Measurements from ENCODE around the gene STXBP1.

STXBP1 gene

DNA sequence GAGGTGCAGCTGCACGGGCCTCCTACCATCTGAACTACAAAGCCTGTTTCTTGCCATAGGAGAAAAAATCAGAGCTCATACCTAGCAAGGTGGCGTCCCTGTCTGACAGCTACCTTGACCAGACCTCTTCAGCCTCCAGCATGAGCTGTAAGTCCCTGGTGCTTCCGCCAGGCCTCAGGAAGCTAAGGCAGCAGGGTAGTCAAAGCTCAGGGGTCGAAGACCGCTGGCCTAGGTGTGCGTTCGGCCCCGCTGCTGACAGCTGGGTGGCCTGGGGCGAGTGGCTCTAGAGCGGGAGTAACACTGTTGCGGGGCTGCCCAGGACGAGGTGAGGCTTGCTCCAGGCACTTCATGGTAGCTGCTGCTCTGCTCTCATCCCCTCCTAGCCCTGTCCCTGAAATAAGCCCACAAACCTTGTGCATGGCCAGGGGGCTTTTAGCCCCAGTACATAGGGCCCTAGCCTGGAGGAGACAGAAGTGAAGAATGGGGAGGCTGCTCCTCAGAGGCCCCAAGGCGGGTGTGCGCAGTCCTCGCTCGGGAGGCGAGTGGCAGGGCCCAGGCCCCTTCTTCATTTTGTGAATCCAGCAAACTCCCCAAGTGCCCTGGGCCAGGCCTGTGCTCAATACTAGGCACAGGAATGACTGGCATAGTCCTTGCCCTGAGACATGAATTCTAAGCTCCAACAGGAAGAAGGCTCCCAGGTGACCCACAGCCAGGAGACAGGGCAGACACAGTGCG, 117.6 kb downstream of the STXBP1 start:
- H3K4me3 ChIP-seq (ENCODE audit: low read depth, low read length, poor library complexity, severe bottlenecking): no peak overlapping the region
- H3F3A ChIP-seq (ENCODE audit: insufficient read depth, low read length): no peaks in the 10 kb centered on the region
- H2AFZ ChIP-seq (ENCODE audit: low read length): no peak overlapping the region
- no peaks in the 10 kb centered on the region for H3K9me3 ChIP-seq (ENCODE audit: low read length)
- H3K9me2 ChIP-seq (ENCODE audit: low read depth, low read length): no peaks in the 10 kb centered on the region
- no peak overlapping the region for H3K4me2 ChIP-seq (ENCODE audit: low read length)
- peaks cover 6% of the 10 kb centered on the region for H3K4me1 ChIP-seq (ENCODE audit: insufficient read depth, low read length, severe bottlenecking)
- no peaks in the 10 kb centered on the region for H3K79me2 ChIP-seq (ENCODE audit: insufficient read depth, low read length)
- TF ChIP-seq EZH2 (IDR thresholded peaks at IDR 0.05; ENCODE audit: borderline replicate concordance, low read length): no peak
- TF ChIP-seq, protein P1, sequence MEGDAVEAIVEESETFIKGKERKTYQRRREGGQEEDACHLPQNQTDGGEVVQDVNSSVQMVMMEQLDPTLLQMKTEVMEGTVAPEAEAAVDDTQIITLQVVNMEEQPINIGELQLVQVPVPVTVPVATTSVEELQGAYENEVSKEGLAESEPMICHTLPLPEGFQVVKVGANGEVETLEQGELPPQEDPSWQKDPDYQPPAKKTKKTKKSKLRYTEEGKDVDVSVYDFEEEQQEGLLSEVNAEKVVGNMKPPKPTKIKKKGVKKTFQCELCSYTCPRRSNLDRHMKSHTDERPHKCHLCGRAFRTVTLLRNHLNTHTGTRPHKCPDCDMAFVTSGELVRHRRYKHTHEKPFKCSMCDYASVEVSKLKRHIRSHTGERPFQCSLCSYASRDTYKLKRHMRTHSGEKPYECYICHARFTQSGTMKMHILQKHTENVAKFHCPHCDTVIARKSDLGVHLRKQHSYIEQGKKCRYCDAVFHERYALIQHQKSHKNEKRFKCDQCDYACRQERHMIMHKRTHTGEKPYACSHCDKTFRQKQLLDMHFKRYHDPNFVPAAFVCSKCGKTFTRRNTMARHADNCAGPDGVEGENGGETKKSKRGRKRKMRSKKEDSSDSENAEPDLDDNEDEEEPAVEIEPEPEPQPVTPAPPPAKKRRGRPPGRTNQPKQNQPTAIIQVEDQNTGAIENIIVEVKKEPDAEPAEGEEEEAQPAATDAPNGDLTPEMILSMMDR (IDR thresholded peaks at IDR 0.05; ENCODE audit: low read length): no peak
- no peaks in the 10 kb centered on the region for H4K20me1 ChIP-seq (ENCODE audit: insufficient read depth, low read length)
- H3K27me3 ChIP-seq (ENCODE audit: insufficient read depth, low read length): no peaks in the 10 kb centered on the region
- no peak overlapping the region for H3K27ac ChIP-seq (ENCODE audit: low read depth, low read length, poor library complexity, severe bottlenecking)
- no peak overlapping the region for H3K9ac ChIP-seq (ENCODE audit: low read length)
- no peaks in the 10 kb centered on the region for H3K36me3 ChIP-seq (ENCODE audit: insufficient read depth, low read length)

DNA sequence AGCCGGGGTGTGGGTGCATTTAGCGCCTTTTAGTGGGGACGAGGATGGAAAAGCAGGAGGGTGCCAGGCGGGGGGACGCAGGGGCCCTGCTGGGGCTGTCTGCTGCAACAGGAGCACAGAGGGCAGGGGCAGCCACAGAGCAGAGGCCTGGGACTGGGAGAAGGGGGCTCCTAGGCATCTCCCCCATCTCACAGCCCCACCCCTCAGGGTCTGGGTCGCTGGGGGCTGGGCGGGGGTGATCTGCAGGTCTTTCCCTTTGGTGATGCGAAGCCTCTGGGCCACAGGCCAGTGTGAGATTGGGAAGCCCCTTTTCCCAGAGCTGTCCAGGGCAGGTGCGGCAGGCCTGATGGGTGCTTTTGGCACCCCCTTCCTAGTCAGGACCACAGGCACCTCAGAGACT, 118.2 kb downstream of the STXBP1 start:
- no peak overlapping the region for H3K4me3 ChIP-seq (ENCODE audit: low read depth, low read length, poor library complexity, severe bottlenecking)
- H3K4me2 ChIP-seq (ENCODE audit: low read length): no peak overlapping the region
- no peak overlapping the region for H3K9ac ChIP-seq (ENCODE audit: low read length)
- no peaks in the 10 kb centered on the region for H3F3A ChIP-seq (ENCODE audit: insufficient read depth, low read length)
- H4K20me1 ChIP-seq (ENCODE audit: insufficient read depth, low read length): no peaks in the 10 kb centered on the region
- TF ChIP-seq, protein P1 (IDR thresholded peaks at IDR 0.05; ENCODE audit: low read length): no peak
- TF ChIP-seq EZH2 (IDR thresholded peaks at IDR 0.05; ENCODE audit: borderline replicate concordance, low read length): no peak
- H3K79me2 ChIP-seq (ENCODE audit: insufficient read depth, low read length): no peaks in the 10 kb centered on the region
- no peaks in the 10 kb centered on the region for H3K9me3 ChIP-seq (ENCODE audit: low read length)
- H3K4me1 ChIP-seq (ENCODE audit: insufficient read depth, low read length, severe bottlenecking): peaks cover 6% of the 10 kb centered on the region
- no peak overlapping the region for H3K27ac ChIP-seq (ENCODE audit: low read depth, low read length, poor library complexity, severe bottlenecking)
- no peaks in the 10 kb centered on the region for H3K27me3 ChIP-seq (ENCODE audit: insufficient read depth, low read length)
- no peaks in the 10 kb centered on the region for H3K9me2 ChIP-seq (ENCODE audit: low read depth, low read length)
- H2AFZ ChIP-seq (ENCODE audit: low read length): no peak overlapping the region
- no peaks in the 10 kb centered on the region for H3K36me3 ChIP-seq (ENCODE audit: insufficient read depth, low read length)

DNA sequence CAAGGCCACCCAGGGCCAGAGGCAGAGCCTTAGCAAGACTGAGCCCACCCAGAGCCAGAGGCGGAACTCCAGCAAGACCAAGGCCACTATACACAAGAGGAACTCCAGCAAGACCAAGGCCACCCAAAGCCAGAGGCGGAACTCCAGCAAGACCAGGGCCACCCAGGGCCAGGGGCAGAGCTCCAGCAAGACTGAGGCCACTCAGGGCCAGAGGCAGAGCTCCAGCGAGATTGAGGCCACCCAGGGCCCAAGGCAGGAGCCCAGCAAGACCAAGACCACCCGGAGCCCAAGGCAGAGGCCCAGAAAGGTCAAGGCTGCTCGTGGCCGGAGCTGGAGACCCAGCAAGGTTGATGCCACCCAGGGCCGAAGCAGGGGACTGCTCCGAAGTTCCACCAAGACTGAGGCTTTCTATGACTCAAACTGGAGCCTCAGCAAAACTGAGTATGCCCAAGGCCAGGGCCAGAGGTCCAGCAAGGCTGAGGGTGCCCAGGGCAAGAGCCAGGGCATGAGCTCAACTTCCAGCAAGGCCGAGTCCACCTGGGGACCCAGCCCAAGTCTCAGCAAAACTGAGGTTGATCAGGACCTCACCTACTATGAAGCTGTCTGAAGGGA, 118.8 kb downstream of the STXBP1 start:
- Histone ChIP-seq H3K4me2 (ENCODE audit: low read length) (no peak overlapping the region), H2AFZ (ENCODE audit: low read length) (no peak overlapping the region), H3K9me2 (ENCODE audit: low read depth, low read length) (no peaks in the 10 kb centered on the region), H3K9ac (ENCODE audit: low read length) (no peak overlapping the region), H3K27me3 (ENCODE audit: insufficient read depth, low read length) (no peaks in the 10 kb centered on the region), H3F3A (ENCODE audit: insufficient read depth, low read length) (no peaks in the 10 kb centered on the region), H3K79me2 (ENCODE audit: insufficient read depth, low read length) (no peaks in the 10 kb centered on the region), H3K27ac (ENCODE audit: low read depth, low read length, poor library complexity, severe bottlenecking) (no peak overlapping the region), H3K36me3 (ENCODE audit: insufficient read depth, low read length) (no peaks in the 10 kb centered on the region), H3K4me3 (ENCODE audit: low read depth, low read length, poor library complexity, severe bottlenecking) (no peak overlapping the region), H4K20me1 (ENCODE audit: insufficient read depth, low read length) (no peaks in the 10 kb centered on the region), H3K4me1 (ENCODE audit: insufficient read depth, low read length, severe bottlenecking) (peaks cover 12% of the 10 kb centered on the region), H3K9me3 (ENCODE audit: low read length) (no peaks in the 10 kb centered on the region)
- TF ChIP-seq, protein P1 (IDR thresholded peaks at IDR 0.05; ENCODE audit: low read length): no peak
- no peak for TF ChIP-seq EZH2 (IDR thresholded peaks at IDR 0.05; ENCODE audit: borderline replicate concordance, low read length)

All from OCI-LY1 (cell line).